Measurements from ENCODE around the gene RALY.

Gene RALY

GRCh38 chr20:34076952-34077351 lies 83.2 kb downstream of the RALY start:
- TF ChIP-seq POU2F2 (IDR thresholded peaks at IDR 0.05; ENCODE audit: low read depth, low read length): no peak
- DNase-seq (ENCODE audit: insufficient read length, low spot score) (no peak), FAIRE-seq (no peak)

- DNase-seq (ENCODE audit: insufficient read length, low spot score) (no peak), FAIRE-seq (no peak)
- TF ChIP-seq POLR2AphosphoS5 (IDR thresholded peaks at IDR 0.05; ENCODE audit: low read depth, low read length) (peak; percentile 34; the same call in 1 of the 2 replicates), SPI1 (IDR thresholded peaks at IDR 0.05; ENCODE audit: low read depth, low read length) (no peak)
These were observed 84.8 kb downstream of the RALY start for GRCh38 chr20:34078540-34078939.

- DNase-seq (ENCODE audit: insufficient read length, low spot score) (no peak), FAIRE-seq (no peak)
- TF ChIP-seq SPI1 (IDR thresholded peaks at IDR 0.05; ENCODE audit: low read depth, low read length): no peak
- no peak for TF ChIP-seq PAX5 (IDR thresholded peaks at IDR 0.05; ENCODE audit: insufficient read depth, low read length, severe bottlenecking)
- no peak for TF ChIP-seq POLR2A (IDR thresholded peaks at IDR 0.05; ENCODE audit: low read depth, low read length)
- TF ChIP-seq POU2F2 (IDR thresholded peaks at IDR 0.05; ENCODE audit: low read depth, low read length): no peak
- TF ChIP-seq POLR2AphosphoS5 (IDR thresholded peaks at IDR 0.05; ENCODE audit: low read depth, low read length): no peak
- no peak for TF ChIP-seq TAF1 (IDR thresholded peaks at IDR 0.05; ENCODE audit: low read depth, low read length)
These were observed 86.1 kb downstream of the RALY start for GRCh38 chr20:34079818-34080217.

GRCh38 chr20:34082232-34082887 lies 88.6 kb downstream of the RALY start:
- TF ChIP-seq PAX5 (IDR thresholded peaks at IDR 0.05; ENCODE audit: insufficient read depth, low read length, severe bottlenecking): no peak
- no peak for TF ChIP-seq POU2F2 (IDR thresholded peaks at IDR 0.05; ENCODE audit: low read depth, low read length)
- peak; percentile 58; the same call in 1 of the 2 replicates for TF ChIP-seq POLR2AphosphoS5 (IDR thresholded peaks at IDR 0.05; ENCODE audit: low read depth, low read length)
- no peak for TF ChIP-seq TAF1 (IDR thresholded peaks at IDR 0.05; ENCODE audit: low read depth, low read length)
- 0 out of 2 replicates have a peak, but pooled peaks have one; percentile 8 for TF ChIP-seq POLR2A (IDR thresholded peaks at IDR 0.05; ENCODE audit: low read depth, low read length)
- no peak for TF ChIP-seq SPI1 (IDR thresholded peaks at IDR 0.05; ENCODE audit: low read depth, low read length)
- DNase-seq (ENCODE audit: insufficient read length, low spot score): no peak
- FAIRE-seq: no peak

- TF ChIP-seq PAX5 (IDR thresholded peaks at IDR 0.05; ENCODE audit: insufficient read depth, low read length, severe bottlenecking): no peak
- TF ChIP-seq POLR2A (IDR thresholded peaks at IDR 0.05; ENCODE audit: low read depth, low read length): no peak
- no peak for TF ChIP-seq SPI1 (IDR thresholded peaks at IDR 0.05; ENCODE audit: low read depth, low read length)
- no peak for TF ChIP-seq POU2F2 (IDR thresholded peaks at IDR 0.05; ENCODE audit: low read depth, low read length)
- no peak for TF ChIP-seq TAF1 (IDR thresholded peaks at IDR 0.05; ENCODE audit: low read depth, low read length)
- FAIRE-seq (no peak), DNase-seq (ENCODE audit: insufficient read length, low spot score) (no peak)
These were observed 89.4 kb downstream of the RALY start for GRCh38 chr20:34083137-34083536.

GRCh38 chr20:34083781-34084180 lies 90.1 kb downstream of the RALY start:
- TF ChIP-seq POU2F2 (IDR thresholded peaks at IDR 0.05; ENCODE audit: low read depth, low read length) (no peak), PAX5 (IDR thresholded peaks at IDR 0.05; ENCODE audit: insufficient read depth, low read length, severe bottlenecking) (no peak), SPI1 (IDR thresholded peaks at IDR 0.05; ENCODE audit: low read depth, low read length) (no peak), POLR2A (IDR thresholded peaks at IDR 0.05; ENCODE audit: low read depth, low read length) (no peak), POLR2AphosphoS5 (IDR thresholded peaks at IDR 0.05; ENCODE audit: low read depth, low read length) (no peak), TAF1 (IDR thresholded peaks at IDR 0.05; ENCODE audit: low read depth, low read length) (no peak)
- DNase-seq (ENCODE audit: insufficient read length, low spot score) (no peak), FAIRE-seq (no peak)

GRCh38 chr20:34084227-34084923 lies 90.7 kb downstream of the RALY start:
- DNase-seq (ENCODE audit: insufficient read length, low spot score) (no peak), FAIRE-seq (no peak)

GRCh38 chr20:34085544-34086040 lies 91.9 kb downstream of the RALY start:
- FAIRE-seq (no peak), DNase-seq (ENCODE audit: insufficient read length, low spot score) (no peak)
- no peak for TF ChIP-seq POU2F2 (IDR thresholded peaks at IDR 0.05; ENCODE audit: low read depth, low read length)
- TF ChIP-seq POLR2AphosphoS5 (IDR thresholded peaks at IDR 0.05; ENCODE audit: low read depth, low read length): no peak
- no peak for TF ChIP-seq POLR2A (IDR thresholded peaks at IDR 0.05; ENCODE audit: low read depth, low read length)
- TF ChIP-seq SPI1 (IDR thresholded peaks at IDR 0.05; ENCODE audit: low read depth, low read length): no peak
- no peak for TF ChIP-seq PAX5 (IDR thresholded peaks at IDR 0.05; ENCODE audit: insufficient read depth, low read length, severe bottlenecking)
- TF ChIP-seq TAF1 (IDR thresholded peaks at IDR 0.05; ENCODE audit: low read depth, low read length): no peak

More at GRCh38 chr20:34084227-34084923, 90.7 kb downstream of the RALY start:
- no peak for TF ChIP-seq POU2F2 (IDR thresholded peaks at IDR 0.05; ENCODE audit: low read depth, low read length)
- TF ChIP-seq POLR2AphosphoS5 (IDR thresholded peaks at IDR 0.05; ENCODE audit: low read depth, low read length): 0 out of 2 replicates have a peak, but pooled peaks have one; percentile 48

- TF ChIP-seq SPI1 (IDR thresholded peaks at IDR 0.05; ENCODE audit: low read depth, low read length): no peak
- 0 out of 2 replicates have a peak, but pooled peaks have one; percentile 37 for TF ChIP-seq POU2F2 (IDR thresholded peaks at IDR 0.05; ENCODE audit: low read depth, low read length)
- peak; percentile 55; the same call in 1 of the 2 replicates for TF ChIP-seq POLR2A (IDR thresholded peaks at IDR 0.05; ENCODE audit: low read depth, low read length)
- TF ChIP-seq PAX5 (IDR thresholded peaks at IDR 0.05; ENCODE audit: insufficient read depth, low read length, severe bottlenecking): no peak
- TF ChIP-seq TAF1 (IDR thresholded peaks at IDR 0.05; ENCODE audit: low read depth, low read length): no peak
- TF ChIP-seq POLR2AphosphoS5 (IDR thresholded peaks at IDR 0.05; ENCODE audit: low read depth, low read length): peak; percentile 45
- no peak for DNase-seq (ENCODE audit: insufficient read length, low spot score)
- no peak for FAIRE-seq
These were observed 94.8 kb downstream of the RALY start for GRCh38 chr20:34088305-34089174.

Data from GM12891 (cell line).